GM12878 (cell line): ENCODE data around the gene PTGES2. TPM values are rescaled to one million over a fixed set of nuclear protein-coding genes. Genes with fewer than 3 reads are reported as not detected.

Source experiments
- ATAC-seq: fragments of 200-7000 bp; cut with Tn5 transposase; 3 replicates; pipeline ENCODE4 v1.9.1; 2020; ENCODE audit warnings: mild to moderate bottlenecking, moderate library complexity
- BruUV-seq: library from RNA; stranded (reverse); fragments of 400-500 nt; replicated peaks from 2 replicates; lab custom pipeline; 2021; lab: Mats Ljungman, UMichigan
- CTCF ChIA-PET: fragments of 300-600 bp; sonication (Branson Sonifier 250); formaldehyde crosslinking; extraction: SDS; loops from one replicate; lab custom pipeline; 2021; ENCODE audit warnings: inconsistent platforms; lab: Yijun Ruan, JAX
- POLR2A ChIA-PET: fragments of 350-600 bp; formaldehyde crosslinking; extraction: SDS; loops from one replicate; lab custom pipeline; 2021; ENCODE audit warnings: inconsistent platforms; lab: Charles Lee
- RAD21 ChIA-PET: fragments of 300-600 bp; sonication (Branson Sonifier 250); formaldehyde crosslinking; loops from one replicate; lab custom pipeline; 2023; ENCODE audit warnings: antibody characterized with exemption; ENCODE audit not compliant: unreplicated experiment; lab: Charles Lee
- SMC1A ChIA-PET: fragments of 300-600 bp; sonication (Branson Sonifier 250); formaldehyde crosslinking; loops from one replicate; lab custom pipeline; 2023; ENCODE audit not compliant: unreplicated experiment, uncharacterized antibody; lab: Charles Lee
- DNase-seq: peaks from one replicate; pipeline ENCODE4 v3.0.0-alpha.2; 2011; ENCODE audit warnings: low read depth, low spot score
- FAIRE-seq: peaks from 3 replicates; lab custom pipeline; 2011; peaks lifted over from hg19 to GRCh38; lab: Jason Lieb, UNC
- H2AFZ ChIP-seq: 2 replicates; pipeline ENCODE4 v1.6.0; 2011; ENCODE audit warnings: low read depth, low read length, control low read depth; ENCODE audit not compliant: control insufficient read depth
- H3K27ac ChIP-seq: 2 replicates; pipeline ENCODE4 v1.5.1; 2011; ENCODE audit warnings: control low read depth; ENCODE audit not compliant: control insufficient read depth, insufficient read depth
- H3K27me3 ChIP-seq, 2 experiments: replicated peaks in 1 of 2; 2 replicates each; pipeline versions ENCODE4 v1.6.0 to v1.6.1; 2011; ENCODE audit warnings: low read length in 1 of 2; ENCODE audit not compliant: control insufficient read depth in 2 of 2, insufficient read depth in 2 of 2
- H3K36me3 ChIP-seq, 2 experiments: 2 replicates each; pipeline ENCODE4 v1.5.1; 2011; ENCODE audit warnings: low read length in 1 of 2; ENCODE audit not compliant: control insufficient read depth in 2 of 2, insufficient read depth in 2 of 2
- H3K4me1 ChIP-seq: 2 replicates; pipeline ENCODE4 v1.6.1; 2011; ENCODE audit warnings: mild to moderate bottlenecking, low read length, moderate library complexity, mixed read lengths; ENCODE audit not compliant: control insufficient read depth, insufficient read depth
- H3K4me2 ChIP-seq: 2 replicates; pipeline ENCODE4 v1.6.0; 2011; ENCODE audit warnings: control low read depth; ENCODE audit not compliant: control insufficient read depth, insufficient read depth
- H3K4me3 ChIP-seq: fragments of 200-600 bp; sonication (generic); 2 replicates; pipeline ENCODE4 v1.5.1; 2016
- H3K79me2 ChIP-seq: 2 replicates; pipeline ENCODE4 v1.6.0; 2011; ENCODE audit warnings: low read length; ENCODE audit not compliant: control insufficient read depth, insufficient read depth
- H3K9ac ChIP-seq: 2 replicates; pipeline ENCODE4 v1.8.0; 2011; ENCODE audit warnings: low read length, control low read depth, mixed read lengths; ENCODE audit not compliant: control insufficient read depth, insufficient read depth
- H3K9me3 ChIP-seq: replicated peaks from 3 replicates; pipeline ENCODE4 v1.5.1; 2011; ENCODE audit warnings: mild to moderate bottlenecking, low read length; ENCODE audit not compliant: control insufficient read depth, insufficient read depth
- H4K20me1 ChIP-seq: 2 replicates; pipeline ENCODE4 v1.6.0; 2011; ENCODE audit not compliant: control insufficient read depth, insufficient read depth
- POLR2A ChIP-seq: IDR thresholded peaks from 2 replicates; pipeline ENCODE4 v1.6.1; 2011; ENCODE audit warnings: low read depth, mild to moderate bottlenecking, low read length
- WGBS: methylation state at CpG from one replicate; pipeline ENCODE4 v1.1.6; 2016; ENCODE audit warnings: low lambda C conversion rate; ENCODE audit not compliant: insufficient replicate concordance, insufficient coverage; ENCODE audit errors: missing lambda C conversion rate; 5-methylcytosine and 5-hydroxymethylcytosine counted together
- in situ Hi-C: fragments of 300-500 bp; cut with MboI; formaldehyde crosslinking; loops from 9 replicates; pipeline ENCODE4 v1.14.3; 2018; ENCODE audit warnings: mixed read lengths
- intact Hi-C: fragments of 100-400 bp; cut with micrococcal nuclease; formaldehyde crosslinking; loops from one replicate; pipeline ENCODE4 v1.14.2; 2022; ENCODE audit not compliant: unreplicated experiment
- polyA plus RNA-seq, 11 experiments: library from polyadenylated mRNA; depleted of rRNA in 4 of 11; unstranded in 6 of 11; stranded (reverse) in 5 of 11; fragments of >200 nt; fragmentation: Nextera tagmentation in 4 of 11; fragmentation: Illumina TruSeq in 1 of 11; extraction: Ambion mirVana in 4 of 11; extraction: Trizol in 1 of 11; gene quantifications; 1 replicate in 1 of 11; 2 replicates in 10 of 11; pipeline versions ENCODE4 v1.2.1 to v1.2.3, GENCODE V29; 2011 to 2016; ENCODE audit warnings: inconsistent platforms in 2 of 11, missing spikeins in 2 of 11, low read depth in 1 of 11
- total RNA-seq, 4 experiments: library from RNA; depleted of rRNA in 3 of 4; stranded (reverse); fragments of >200 nt in 3 of 4; fragmentation: Illumina TruSeq in 1 of 4; extraction: Trizol in 1 of 4; gene quantifications; 2 replicates each; pipeline versions ENCODE4 v1.2.1 to v1.2.3, GENCODE V29; 2013 to 2021
- TF ChIP-seq, protein P1 (sequence below), 3 experiments: IDR thresholded peaks in 2 of 3; conservative IDR thresholded peaks in 1 of 3; 2 replicates each; pipeline ENCODE4 v1.5.1; 2011; ENCODE audit warnings: low read depth in 3 of 3, low read length in 3 of 3, mild to moderate bottlenecking in 3 of 3, control low read depth in 2 of 3, moderate library complexity in 2 of 3, inconsistent platforms in 1 of 3, mixed read lengths in 1 of 3; ENCODE audit not compliant: control insufficient read depth in 2 of 3, insufficient read depth in 1 of 3; ENCODE audit errors: extremely low read depth in 1 of 3

PTGES2 gene
- total and polyA plus RNA-seq, 10 of the 15 experiments (the other 5 are each of a cell fraction or from before 2014, with no cell fraction given): 2.1 to 141 (median 99.1) TPM

DNA sequence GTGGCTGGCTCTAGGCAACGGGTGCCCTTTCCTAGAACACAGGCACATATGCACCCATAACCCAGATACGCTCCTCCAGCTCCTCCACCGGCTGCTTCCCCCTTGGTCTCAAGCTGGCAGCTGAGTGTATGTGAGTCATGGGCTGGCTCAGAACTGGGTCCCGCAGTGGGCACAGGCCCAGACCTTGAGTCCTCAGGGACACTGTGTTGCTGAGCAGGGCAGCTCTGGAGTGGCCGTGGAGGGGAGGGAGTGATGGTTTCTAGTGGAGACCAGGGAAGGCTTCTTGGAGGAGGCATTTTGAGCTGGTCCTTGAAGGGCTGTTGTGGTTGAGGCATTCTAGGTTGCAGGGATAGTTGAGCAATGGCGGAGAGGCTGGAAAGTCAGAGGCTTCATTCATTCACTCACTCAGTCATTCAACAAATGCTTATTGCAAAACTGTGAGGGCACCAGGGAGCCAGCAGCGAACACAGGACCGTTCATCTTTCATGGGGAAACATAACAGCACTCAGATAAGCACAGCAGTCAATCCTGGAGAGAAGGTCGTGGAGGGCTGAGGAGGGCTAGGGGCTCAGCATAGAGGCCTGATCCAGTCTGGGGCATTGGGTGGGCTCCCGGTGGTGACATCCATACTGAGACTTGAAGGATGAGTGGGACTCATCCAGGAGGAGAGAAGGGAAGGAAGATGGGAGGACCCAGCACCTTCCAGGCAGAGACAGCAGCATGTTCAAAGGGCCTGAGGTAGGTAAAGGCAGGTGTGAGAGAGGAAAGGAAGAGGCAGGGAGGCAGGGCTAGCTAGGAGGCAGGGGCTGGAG lies 34.9 kb upstream of the PTGES2 start:
- no peaks in the 10 kb centered on the region for H3K9me3 ChIP-seq
- 96% methylated on average over 10 of the region's 10 CpGs for WGBS
- SMC1A ChIA-PET: no interaction called here
- BruUV-seq: no TSS peak
- intact Hi-C loops: no loop called here
- no peak for FAIRE-seq
- peak; percentile 5; the same call in 1 of the 2 replicates for TF ChIP-seq POLR2A
- TF ChIP-seq, protein P1, sequence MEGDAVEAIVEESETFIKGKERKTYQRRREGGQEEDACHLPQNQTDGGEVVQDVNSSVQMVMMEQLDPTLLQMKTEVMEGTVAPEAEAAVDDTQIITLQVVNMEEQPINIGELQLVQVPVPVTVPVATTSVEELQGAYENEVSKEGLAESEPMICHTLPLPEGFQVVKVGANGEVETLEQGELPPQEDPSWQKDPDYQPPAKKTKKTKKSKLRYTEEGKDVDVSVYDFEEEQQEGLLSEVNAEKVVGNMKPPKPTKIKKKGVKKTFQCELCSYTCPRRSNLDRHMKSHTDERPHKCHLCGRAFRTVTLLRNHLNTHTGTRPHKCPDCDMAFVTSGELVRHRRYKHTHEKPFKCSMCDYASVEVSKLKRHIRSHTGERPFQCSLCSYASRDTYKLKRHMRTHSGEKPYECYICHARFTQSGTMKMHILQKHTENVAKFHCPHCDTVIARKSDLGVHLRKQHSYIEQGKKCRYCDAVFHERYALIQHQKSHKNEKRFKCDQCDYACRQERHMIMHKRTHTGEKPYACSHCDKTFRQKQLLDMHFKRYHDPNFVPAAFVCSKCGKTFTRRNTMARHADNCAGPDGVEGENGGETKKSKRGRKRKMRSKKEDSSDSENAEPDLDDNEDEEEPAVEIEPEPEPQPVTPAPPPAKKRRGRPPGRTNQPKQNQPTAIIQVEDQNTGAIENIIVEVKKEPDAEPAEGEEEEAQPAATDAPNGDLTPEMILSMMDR (IDR thresholded peaks at IDR 0.05 in 2 of 3, conservative IDR thresholded peaks at IDR 0.05 in 1 of 3; ENCODE audit: control insufficient read depth in 2 of 3, extremely low read depth in 1 of 3, insufficient read depth in 1 of 3, low read depth in 3 of 3, low read length in 3 of 3): no peak
- TF ChIP-seq, all 136 proteins: peak for 1
- Histone ChIP-seq H3K27me3 (no peaks in the 10 kb centered on the region), H2AFZ (no peak overlapping the region), H3K79me2 (peaks cover 9% of the 10 kb centered on the region), H3K36me3 (peaks cover 9 to 16% of the 10 kb centered on the region in 2 experiments; a peak in 3 of 4 replicates), H3K4me3 (no peak overlapping the region), H3K4me2 (no peak overlapping the region), H3K4me1 (peaks cover 8% of the 10 kb centered on the region), H3K27ac (no peak overlapping the region), H3K9ac (no peak overlapping the region), H4K20me1 (no peaks in the 10 kb centered on the region)
- RAD21 ChIA-PET: no interaction called here
- CTCF ChIA-PET: interaction anchor here (1.1 kb wide), 1 partner anchor 28 kb away, joined by 4 read pairs; no protein-coding TSS in a partner anchor
- ATAC-seq (no peak), DNase-seq (no peak)
- POLR2A ChIA-PET: interaction anchor here (0.6 to 2.4 kb wide), 3 partner anchors 34 to 114 kb away, joined by 3 to 6 read pairs (median 3); partner anchors contain the start of genes GOLGA2 and SWI5
- in situ Hi-C loops: no loop called here
